Left ventricle myocardium superior (tissue), 1 donor: ENCODE data around the gene VGF. TPM values are rescaled to one million over a fixed set of nuclear protein-coding genes. Genes with fewer than 3 reads are reported as not detected.

Experiments
- ATAC-seq: fragments of 200-7000 bp; cut with Tn5 transposase; one replicate; pipeline ENCODE4 v1.9.1; 2020; ENCODE audit warnings: mild to moderate bottlenecking, moderate library complexity
- DNase-seq: peaks from one replicate; pipeline ENCODE4 v3.0.0-alpha.2; 2020
- intact Hi-C: fragments of 100-400 bp; cut with micrococcal nuclease; formaldehyde crosslinking; loops from one replicate; pipeline ENCODE4 v1.11.0; 2022
- total RNA-seq: library from RNA; stranded (reverse); fragmentation: NEBNext Ultra II Directional; extraction: Animal tissue kit (Norgen Biotek cat#: 25700); gene quantifications from one replicate; pipeline ENCODE4 v1.2.1, GENCODE V29; 2021
- donor health status: DM: no; HTN: yes; CAD: no; lungs with severe emphysema.

Gene VGF
- total RNA-seq, 1 donor from 2014 or later, result not detected

GRCh38 chr7:101189109-101189508 is 23.7 kb upstream of the VGF start:
- DNase-seq (no peak), ATAC-seq (no peak)
- intact Hi-C loops, result no loop called here

GRCh38 chr7:101186844-101187428 is 21.6 kb upstream of the VGF start:
- intact Hi-C loops, result no loop called here
- ATAC-seq (no peak), DNase-seq (no peak)

GRCh38 chr7:101186194-101186593 is 20.8 kb upstream of the VGF start:
- intact Hi-C loops, result no loop called here
- DNase-seq (no peak), ATAC-seq (no peak)

- ATAC-seq (no peak), DNase-seq (no peak)
- intact Hi-C loops, result no loop called here
These were observed 20.0 kb upstream of the VGF start for GRCh38 chr7:101185258-101185839.

- intact Hi-C loops, result no loop called here
- ATAC-seq, result no peak
- no peak for DNase-seq
These were observed 14.9 kb upstream of the VGF start, which contains the start of gene NAT16 for GRCh38 chr7:101180130-101180755. NAT16 (minus strand) TSS chr7:101180293; CDS start chr7:101174807, 5,486 bp downstream.

- DNase-seq (no peak), ATAC-seq (no peak)
- intact Hi-C loops, result no loop called here
These were observed 14.3 kb upstream of the VGF start for GRCh38 chr7:101179713-101180112.

GRCh38 chr7:101179117-101179516 is 13.7 kb upstream of the VGF start:
- intact Hi-C loops, result no loop called here
- ATAC-seq (no peak), DNase-seq (no peak)

- DNase-seq, result no peak
- intact Hi-C loops, result no loop called here
- no peak for ATAC-seq
These were observed 12.3 kb upstream of the VGF start for GRCh38 chr7:101177644-101178043.

GRCh38 chr7:101175664-101176063 is 10.3 kb upstream of the VGF start:
- intact Hi-C loops, result no loop called here
- DNase-seq (no peak), ATAC-seq (no peak)

GRCh38 chr7:101174322-101174854 is 9.0 kb upstream of the VGF start:
- no peak for DNase-seq
- intact Hi-C loops, result no loop called here
- no peak for ATAC-seq

- no peak for DNase-seq
- ATAC-seq, result no peak
- intact Hi-C loops, result no loop called here
These were observed 8.4 kb upstream of the VGF start for GRCh38 chr7:101173752-101174244.

GRCh38 chr7:101172854-101173751 is 7.7 kb upstream of the VGF start:
- peak; percentile 87 for ATAC-seq
- intact Hi-C loops, result no loop called here
- peak; percentile 83 for DNase-seq

GRCh38 chr7:101172005-101172853 is 6.9 kb upstream of the VGF start:
- intact Hi-C loops, result no loop called here
- ATAC-seq (no peak), DNase-seq (no peak)

- ATAC-seq, result no peak
- intact Hi-C loops, result no loop called here
- no peak for DNase-seq
These were observed 6.1 kb upstream of the VGF start for GRCh38 chr7:101171442-101171837.

- no peak for DNase-seq
- intact Hi-C loops, result no loop called here
- ATAC-seq, result no peak
These were observed 5.5 kb upstream of the VGF start for GRCh38 chr7:101170617-101171441.

GRCh38 chr7:101169838-101170551 is 4.6 kb upstream of the VGF start:
- peak; percentile 50 for ATAC-seq
- intact Hi-C loops, result no loop called here
- peak; percentile 79 for DNase-seq
